ENCODE data around the gene IL18RAP.

The IL18RAP gene

GRCh38 chr2:102424754-102425153 lies 1.8 kb downstream of the IL18RAP start:
- no peak for DNase-seq

- DNase-seq: no peak
Measured at GRCh38 chr2:102425441-102426132, 2.6 kb downstream of the IL18RAP start.

GRCh38 chr2:102427249-102427648 lies 4.3 kb downstream of the IL18RAP start:
- DNase-seq: no peak

- no peak for DNase-seq
Measured at GRCh38 chr2:102428573-102428972, 5.6 kb downstream of the IL18RAP start.

GRCh38 chr2:102432386-102432785 lies 9.4 kb downstream of the IL18RAP start:
- no peak for DNase-seq

- DNase-seq: no peak
Measured at GRCh38 chr2:102433973-102434654, 11.2 kb downstream of the IL18RAP start.

GRCh38 chr2:102434655-102435381 lies 11.9 kb downstream of the IL18RAP start:
- DNase-seq: no peak

- DNase-seq: no peak
Measured at GRCh38 chr2:102435741-102436140, 12.8 kb downstream of the IL18RAP start.

GRCh38 chr2:102436323-102436722 lies 13.4 kb downstream of the IL18RAP start:
- DNase-seq: no peak

GRCh38 chr2:102437122-102437521 lies 14.2 kb downstream of the IL18RAP start:
- DNase-seq: no peak

- no peak for DNase-seq
Measured at GRCh38 chr2:102438111-102438510, 15.2 kb downstream of the IL18RAP start.

GRCh38 chr2:102438578-102438977 lies 15.6 kb downstream of the IL18RAP start:
- no peak for DNase-seq

GRCh38 chr2:102439065-102439695 lies 16.2 kb downstream of the IL18RAP start:
- DNase-seq: no peak

GRCh38 chr2:102442967-102443828 lies 20.2 kb downstream of the IL18RAP start:
- DNase-seq: peak; percentile 26

GRCh38 chr2:102444233-102444632 lies 21.3 kb downstream of the IL18RAP start:
- no peak for DNase-seq

- no peak for DNase-seq
Measured at GRCh38 chr2:102446936-102447335, 24.0 kb downstream of the IL18RAP start.

GRCh38 chr2:102449370-102449974 lies 26.5 kb downstream of the IL18RAP start:
- peak; percentile 47 for DNase-seq

- no peak for DNase-seq
Measured at GRCh38 chr2:102451968-102452367, 29.0 kb downstream of the IL18RAP start.

- no peak for DNase-seq
Measured at GRCh38 chr2:102453501-102453900, 30.5 kb downstream of the IL18RAP start.

GRCh38 chr2:102455061-102455670 lies 32.2 kb downstream of the IL18RAP start:
- DNase-seq: no peak

- DNase-seq: no peak
Measured at GRCh38 chr2:102460467-102460866, 37.5 kb downstream of the IL18RAP start.
